ENCODE measurements around the gene SMIM32.

SMIM32 gene

GRCh38 chr5:136195971-136196820 is 3.2 kb upstream of the SMIM32 start:
- H3K4me3 ChIP-seq (ENCODE audit: low read length): no peak overlapping the region
- DNase-seq (ENCODE audit: low read depth): no peak
- TF ChIP-seq CTCF (conservative IDR thresholded peaks at IDR 0.05; ENCODE audit: low read length): no peak

GRCh38 chr5:136194576-136194975 is 1.6 kb upstream of the SMIM32 start:
- no peak overlapping the region for H3K4me3 ChIP-seq (ENCODE audit: low read length)
- no peak for TF ChIP-seq CTCF (conservative IDR thresholded peaks at IDR 0.05; ENCODE audit: low read length)
- DNase-seq (ENCODE audit: low read depth): no peak

- peak overlapping the region; percentile 36 for H3K4me3 ChIP-seq (ENCODE audit: low read length)
- no peak for DNase-seq (ENCODE audit: low read depth)
- TF ChIP-seq CTCF (conservative IDR thresholded peaks at IDR 0.05; ENCODE audit: low read length): no peak
Measured at GRCh38 chr5:136193322-136193935, 467 bp upstream of the SMIM32 start.

GRCh38 chr5:136192015-136192525 is 892 bp downstream of the SMIM32 start:
- peak; percentile 5 for DNase-seq (ENCODE audit: low read depth)
- no peak for TF ChIP-seq CTCF (conservative IDR thresholded peaks at IDR 0.05; ENCODE audit: low read length)
- peak overlapping the region; percentile 40 for H3K4me3 ChIP-seq (ENCODE audit: low read length)

- peak; percentile 42 for DNase-seq (ENCODE audit: low read depth)
- no peak for TF ChIP-seq CTCF (conservative IDR thresholded peaks at IDR 0.05; ENCODE audit: low read length)
- H3K4me3 ChIP-seq (ENCODE audit: low read length): peak overlapping the region; percentile 40
Measured at GRCh38 chr5:136191304-136192014, 1.5 kb downstream of the SMIM32 start.

- no peak overlapping the region for H3K4me3 ChIP-seq (ENCODE audit: low read length)
- no peak for TF ChIP-seq CTCF (conservative IDR thresholded peaks at IDR 0.05; ENCODE audit: low read length)
- DNase-seq (ENCODE audit: low read depth): no peak
Measured at GRCh38 chr5:136190904-136191303, 2.1 kb downstream of the SMIM32 start.

Measured in AG10803 (cell line).